DOHH2 (cell line): ENCODE results near the gene SCGB1D2.

ENCODE experiments used
- CTCF ChIP-seq: fragments of 200-600 bp; sonication (generic); IDR thresholded peaks from one replicate; pipeline ENCODE4 v1.5.1; 2014; ENCODE audit warnings: antibody characterized with exemption, mild to moderate bottlenecking, low read depth, low read length; ENCODE audit not compliant: poor library complexity, severe bottlenecking
- EZH2phosphoT487 ChIP-seq: fragments of 200-600 bp; sonication (generic); IDR thresholded peaks from 2 replicates; pipeline ENCODE4 v1.6.1; 2017; ENCODE audit warnings: borderline replicate concordance, mild to moderate bottlenecking, antibody characterized with exemption, low read length, moderate library complexity, mixed read lengths

- no peak for TF ChIP-seq CTCF
- no peak for TF ChIP-seq EZH2phosphoT487
Observed at GRCh38 chr11:62202910-62203309, 39.1 kb upstream of the SCGB1D2 start.
